Left cardiac atrium (tissue), 4 donors: ENCODE results near the gene FCGR2B. TPM values are rescaled to one million over a fixed set of nuclear protein-coding genes. Genes with fewer than 3 reads are reported as not detected.
"Not testable (repeated sequence)": the region's sequence is repeated elsewhere in the genome, so short reads cannot be mapped to it uniquely, and the experiment has no call there.

Source experiments
- ATAC-seq, 2 donors: fragments of 200-7000 bp; cut with Tn5 transposase; one replicate each; pipeline ENCODE4 v1.9.1; 2020; ENCODE audit warnings: mild to moderate bottlenecking in 2 of 2, moderate library complexity in 2 of 2
- DNase-seq: peaks from one replicate; pipeline ENCODE4 v3.0.0-alpha.2; 2020
- intact Hi-C, 2 donors: fragments of 100-400 bp; cut with DNase I; formaldehyde crosslinking; loops; one replicate each; pipeline versions ENCODE4 v1.14.1 to v1.15.1; 2022 to 2023
- total RNA-seq, 2 donors: library from RNA; stranded (reverse); fragmentation: NEBNext Ultra II Directional; extraction: Animal tissue kit (Norgen Biotek cat#: 25700); gene quantifications; one replicate each; pipeline ENCODE4 v1.2.1, GENCODE V29; 2021
- donor health status: DM: no; HTN: yes; CAD: no.
- donor health status: DM: no; HTN: yes; CAD: no; lungs with severe emphysema.
- donor health status: DM: yes; HTN: yes; CAD: no.
- donor health status: Dilated cardiomyopathy.

The FCGR2B gene
- total RNA-seq, 2 donors from 2014 or later: 14.2 to 42.4 TPM

DNA sequence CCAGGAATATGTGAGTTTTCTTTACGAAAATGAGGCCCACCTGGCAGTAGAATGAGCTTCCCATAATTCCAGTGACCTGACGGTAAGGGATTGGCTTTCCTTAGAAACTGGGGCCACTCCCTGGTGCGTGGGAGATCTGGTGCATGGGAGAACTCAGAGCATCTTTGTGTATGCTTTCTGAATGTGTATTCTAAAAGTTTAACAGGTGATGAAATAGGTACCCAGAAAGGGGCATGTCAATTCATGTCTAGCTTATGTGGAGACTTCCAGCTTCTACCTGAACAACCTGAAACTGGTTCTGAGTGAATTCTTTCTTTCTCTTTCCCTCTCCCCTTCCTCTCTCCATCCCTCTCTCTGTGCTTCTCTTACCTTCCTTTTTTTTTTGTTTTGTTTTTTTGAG is 28.9 kb downstream of the FCGR2B start:
- ATAC-seq (no peak), DNase-seq (no peak)
- intact Hi-C loops: no loop called here

DNA sequence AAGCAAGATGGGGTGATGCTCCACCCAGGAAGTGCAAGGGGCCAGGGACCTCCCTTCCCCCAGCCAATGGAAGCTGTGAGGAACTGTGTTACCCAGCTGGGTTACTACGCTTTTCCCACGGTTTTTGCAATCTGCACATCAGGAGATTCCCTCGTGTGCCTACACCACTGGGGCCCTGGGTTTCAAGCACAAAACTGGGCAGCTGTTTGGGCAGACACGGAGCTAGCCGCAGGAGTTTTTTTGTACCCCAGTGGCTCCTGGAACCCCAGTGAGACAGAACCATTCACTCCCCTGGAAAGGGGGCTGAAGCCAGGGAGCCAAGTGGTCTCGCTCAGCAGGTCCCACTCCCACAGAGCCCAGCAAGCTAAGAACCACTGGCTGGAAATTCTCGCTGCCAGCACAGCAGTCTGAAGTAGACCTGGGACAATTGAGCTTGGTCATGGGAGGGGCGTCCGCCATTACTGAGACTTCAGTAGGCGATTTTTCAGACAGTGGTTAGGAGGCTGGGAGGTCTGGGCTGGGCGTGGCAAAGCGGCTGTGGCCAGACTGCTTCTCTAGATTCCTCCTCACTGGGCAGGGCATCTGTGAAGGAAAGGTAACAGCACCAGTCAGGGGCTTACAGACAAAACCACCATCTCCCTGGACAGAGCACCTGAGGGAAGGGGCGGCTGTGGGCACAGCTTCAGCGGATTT is 30.2 kb downstream of the FCGR2B start:
- ATAC-seq, DNase-seq, intact Hi-C loops: not testable (repeated sequence)

DNA sequence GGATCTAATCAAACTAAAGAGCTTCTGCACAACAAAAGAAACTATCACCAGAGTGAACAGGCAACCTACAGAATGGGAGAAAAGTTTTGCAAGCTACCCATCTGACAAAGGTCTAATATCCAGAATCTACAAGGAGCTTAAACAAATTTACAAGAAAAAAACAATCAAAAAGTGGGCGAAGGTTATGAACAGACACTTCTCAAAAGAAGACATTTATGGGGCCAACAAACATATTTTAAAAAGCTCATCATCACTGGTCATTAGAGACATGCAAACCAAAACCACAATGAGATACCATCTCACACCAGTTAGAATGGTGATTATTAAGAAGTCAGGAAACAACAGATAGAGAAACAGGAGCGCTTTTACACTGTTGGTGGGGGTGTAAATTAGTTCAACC is 35.4 kb downstream of the FCGR2B start:
- intact Hi-C loops, DNase-seq, ATAC-seq: not testable (repeated sequence)

DNA sequence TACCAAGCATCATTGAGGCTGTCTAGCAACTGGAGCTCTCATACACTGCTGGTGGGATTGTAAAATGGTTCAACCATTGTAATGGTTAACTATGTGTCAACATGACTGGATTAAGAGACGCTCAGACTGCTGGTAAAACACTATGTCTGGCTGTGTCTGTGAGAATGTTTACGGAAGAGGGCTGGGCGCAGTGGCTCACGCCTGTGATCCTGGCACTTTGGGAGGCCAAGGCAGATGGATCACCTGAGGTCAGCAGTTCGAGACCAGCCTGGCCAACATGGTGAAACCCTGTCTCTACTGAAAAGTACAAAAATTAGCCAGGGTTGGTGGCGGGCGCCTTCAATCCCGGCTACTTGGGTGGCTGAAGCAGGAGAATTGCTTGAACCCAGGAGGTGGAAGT is 39.3 kb downstream of the FCGR2B start:
- ATAC-seq (no peak), DNase-seq (no peak)
- intact Hi-C loops: no loop called here

DNA sequence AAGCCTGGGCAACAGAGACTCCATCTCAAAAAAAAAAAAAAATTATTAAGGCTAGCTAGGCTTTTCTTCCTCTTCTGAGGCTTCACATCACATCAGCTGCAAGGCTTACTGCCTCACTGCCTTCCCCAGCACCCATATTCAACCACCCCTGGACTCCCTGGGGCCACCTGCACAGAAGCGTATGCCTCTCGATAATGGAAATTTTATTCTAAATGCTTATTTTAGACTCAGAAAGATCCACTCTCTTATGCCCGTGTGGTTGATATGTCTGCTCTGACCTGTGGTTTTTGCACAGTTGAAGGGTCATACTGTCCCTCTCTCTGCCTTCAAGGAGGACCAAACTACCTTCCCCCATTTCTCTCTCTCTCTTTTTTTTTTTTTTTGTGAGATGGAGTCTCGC is 42.6 kb downstream of the FCGR2B start:
- DNase-seq (no peak), ATAC-seq (no peak)
- intact Hi-C loops: no loop called here

DNA sequence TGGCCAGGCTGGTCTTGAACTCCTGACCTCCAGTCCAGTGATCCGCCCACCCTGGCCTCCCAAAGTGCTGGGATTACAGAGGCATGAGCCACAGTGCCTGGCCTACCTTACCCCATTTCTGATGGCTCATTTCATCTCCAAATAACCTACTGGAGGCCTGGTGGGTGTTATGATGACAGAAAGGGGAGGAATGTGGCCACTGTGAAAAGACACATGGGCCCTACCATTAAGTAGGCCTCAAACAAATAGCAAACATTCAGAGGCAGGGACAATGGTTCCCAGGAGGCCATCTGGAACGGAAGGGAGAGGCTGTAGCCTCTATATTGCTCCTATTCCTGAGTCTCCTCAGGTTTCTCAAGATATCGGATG is 43.2 kb downstream of the FCGR2B start:
- intact Hi-C loops: no loop called here
- DNase-seq (no peak), ATAC-seq (no peak)

DNA sequence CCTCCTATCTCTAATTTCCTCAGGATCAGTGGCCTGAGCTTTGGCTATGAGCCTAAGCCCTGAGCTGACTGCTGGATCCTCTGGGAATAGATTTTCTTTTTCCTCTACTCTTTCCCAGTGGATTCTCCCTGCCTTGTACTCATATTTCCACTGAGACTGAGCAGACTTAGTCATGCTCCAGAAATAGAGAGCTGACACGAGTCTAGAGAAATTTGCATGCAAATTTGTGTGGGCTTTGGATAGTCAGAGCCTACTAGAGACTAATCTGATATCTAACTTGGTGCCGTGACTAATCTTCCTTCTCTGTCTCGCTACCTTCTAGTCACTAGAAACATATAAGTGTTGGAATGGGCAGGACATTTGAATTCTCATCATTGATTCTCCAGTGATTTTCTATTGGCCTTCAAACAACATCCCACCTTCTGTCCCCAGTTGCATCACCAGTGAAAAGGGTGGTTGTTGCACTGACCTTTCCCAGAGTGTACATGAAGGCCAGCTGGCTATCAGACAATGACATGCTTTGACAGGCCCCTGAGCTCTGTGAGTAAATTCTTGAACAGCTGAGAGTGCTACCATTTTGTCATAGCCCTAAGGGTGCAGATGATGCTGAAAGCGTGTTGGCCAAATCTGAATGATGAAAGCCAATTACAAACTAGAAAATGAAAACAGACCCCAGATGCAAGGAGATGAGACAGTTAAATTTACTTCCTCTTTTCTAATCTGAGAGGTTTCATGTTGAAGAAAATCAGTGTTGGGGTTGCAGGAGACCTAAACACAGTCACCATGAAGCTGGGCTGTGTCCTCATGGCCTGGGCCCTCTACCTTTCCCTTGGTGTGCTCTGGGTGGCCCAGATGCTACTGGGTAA is 43.8 kb downstream of the FCGR2B start, which contains the start of gene FCRLA:
TSS of gene FCRLA (plus strand) at position 748 of the 866 bp plus-strand sequence. CDS start at position 784, 36 bp downstream.
- ATAC-seq: peak; percentile 85 to 93
- DNase-seq: no peak
- intact Hi-C loops: no loop called here

DNA sequence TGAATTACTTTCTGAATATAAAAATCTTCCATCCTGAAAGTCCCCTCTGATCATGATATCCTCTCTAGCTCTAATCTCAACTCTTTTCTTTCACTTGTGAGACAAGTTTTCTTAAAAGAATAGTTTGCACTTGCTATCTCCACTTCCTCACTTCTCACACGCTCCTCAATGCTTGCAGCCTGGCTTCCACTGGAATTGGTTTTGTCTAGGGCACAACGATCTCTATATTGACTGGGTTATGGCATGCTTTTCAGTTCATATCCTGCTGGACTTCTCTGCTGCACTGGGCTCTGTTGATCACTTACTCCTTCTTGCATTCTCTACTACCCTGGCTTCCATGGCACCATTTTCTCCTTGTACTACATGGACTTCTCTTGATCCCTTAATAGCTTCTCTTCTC is 44.6 kb downstream of the FCGR2B start:
- intact Hi-C loops: no loop called here
- ATAC-seq: no peak
- no peak for DNase-seq

DNA sequence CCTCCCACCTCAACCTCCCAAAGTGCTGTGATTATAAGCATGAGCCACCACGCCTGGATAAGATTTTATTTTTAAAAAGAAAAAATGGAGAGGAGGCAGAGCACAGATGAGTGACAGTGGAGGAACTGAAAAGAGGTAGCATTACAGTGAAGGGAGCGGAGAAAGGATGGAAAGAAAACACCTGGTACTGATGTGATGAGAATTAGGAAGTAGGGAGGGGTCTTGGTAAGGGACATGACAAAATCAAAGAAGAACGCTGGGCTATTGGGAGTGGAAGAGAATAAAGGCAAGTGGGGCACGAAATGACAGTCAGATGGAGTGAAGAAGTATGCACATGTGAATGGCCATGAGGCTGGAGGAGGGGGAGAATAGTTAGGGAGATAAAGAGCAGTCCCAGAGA is 46.4 kb downstream of the FCGR2B start:
- intact Hi-C loops: no loop called here
- ATAC-seq (no peak), DNase-seq (no peak)

DNA sequence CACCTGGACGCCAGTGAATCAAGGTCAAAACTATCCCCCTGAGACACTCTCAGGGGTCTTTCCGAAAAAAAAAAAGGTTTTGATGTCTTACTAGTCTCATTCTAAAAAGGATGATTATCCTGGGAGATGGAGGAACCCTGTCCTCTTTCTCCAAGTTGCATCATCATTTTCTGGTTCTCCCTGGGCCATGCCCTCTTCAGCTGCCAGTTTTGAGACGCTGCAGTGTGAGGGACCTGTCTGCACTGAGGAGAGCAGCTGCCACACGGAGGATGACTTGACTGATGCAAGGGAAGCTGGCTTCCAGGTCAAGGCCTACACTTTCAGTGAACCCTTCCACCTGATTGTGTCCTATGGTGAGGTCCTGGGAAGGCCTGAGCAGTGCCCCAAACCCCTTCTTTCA is 47.6 kb downstream of the FCGR2B start:
- ATAC-seq (no peak), DNase-seq (no peak)
- intact Hi-C loops: no loop called here

DNA sequence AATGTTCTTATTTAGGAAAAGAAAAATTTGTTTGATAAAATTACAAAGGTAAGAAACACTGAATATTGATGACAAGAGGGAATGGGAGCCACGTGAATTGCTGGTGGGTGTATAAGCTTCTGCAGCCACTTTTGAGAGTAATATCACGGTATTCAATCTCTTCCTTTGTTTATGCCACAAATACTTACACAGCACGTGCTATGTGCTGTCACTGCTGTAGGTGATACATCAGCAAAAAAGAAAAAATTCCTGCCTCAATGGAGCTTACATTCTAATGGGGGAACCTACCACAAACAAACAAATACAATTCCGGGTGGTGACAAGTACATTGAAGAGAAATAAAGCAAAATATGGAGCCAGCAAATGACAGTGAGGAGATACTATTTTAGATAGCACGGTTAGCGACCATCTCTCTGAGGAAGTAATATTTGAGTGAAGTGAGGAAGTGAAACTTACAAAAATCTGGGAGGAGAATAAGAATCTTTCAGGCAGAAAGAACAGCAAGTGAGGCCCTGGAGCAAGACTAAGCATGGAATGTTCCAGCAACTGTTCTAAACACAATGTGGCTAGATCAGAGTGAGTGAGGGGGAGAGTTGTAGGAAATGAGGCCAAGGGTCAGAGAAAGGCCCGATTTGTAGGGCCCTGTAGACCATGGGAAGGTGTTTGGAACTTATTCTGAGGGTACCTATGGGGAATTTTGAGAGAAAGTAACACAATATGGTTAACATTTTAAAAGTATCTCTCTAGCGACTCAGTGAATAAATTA is 55.8 kb downstream of the FCGR2B start:
- ATAC-seq (no peak), DNase-seq (no peak)
- intact Hi-C loops: no loop called here

DNA sequence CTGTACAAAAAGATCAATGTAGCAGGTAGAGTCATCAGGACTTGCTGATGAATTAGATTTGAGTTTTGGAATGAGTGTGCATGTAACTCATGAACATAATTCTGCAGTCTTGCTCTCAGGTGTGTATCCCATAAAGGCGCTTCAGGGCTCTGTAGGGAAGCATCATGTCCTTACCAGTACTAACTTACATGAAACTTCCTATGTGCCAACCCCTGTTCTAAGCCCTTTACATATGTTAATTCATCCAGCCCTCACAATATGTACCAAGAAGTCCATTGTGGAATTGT is 56.3 kb downstream of the FCGR2B start:
- DNase-seq (no peak), ATAC-seq (no peak)
- intact Hi-C loops: no loop called here

DNA sequence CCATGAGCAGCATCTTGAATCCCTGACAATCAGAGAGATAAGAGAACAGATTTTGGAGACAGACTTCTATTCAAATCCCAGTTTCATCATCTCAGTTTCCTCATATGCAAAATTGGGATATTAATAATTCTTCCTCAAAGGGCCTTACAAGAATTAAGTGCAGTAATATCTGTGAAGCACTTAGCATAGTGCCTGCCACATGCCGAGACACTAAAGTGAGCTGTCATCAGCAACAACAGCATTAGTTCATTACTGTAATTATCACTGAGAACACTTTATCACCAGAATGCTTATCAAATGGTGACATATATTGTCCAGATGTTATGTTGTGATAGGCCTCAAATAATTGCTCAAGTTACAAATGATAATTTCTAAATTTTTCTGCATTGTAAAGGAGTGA is 57.5 kb downstream of the FCGR2B start:
- ATAC-seq (no peak), DNase-seq (no peak)
- intact Hi-C loops: no loop called here

DNA sequence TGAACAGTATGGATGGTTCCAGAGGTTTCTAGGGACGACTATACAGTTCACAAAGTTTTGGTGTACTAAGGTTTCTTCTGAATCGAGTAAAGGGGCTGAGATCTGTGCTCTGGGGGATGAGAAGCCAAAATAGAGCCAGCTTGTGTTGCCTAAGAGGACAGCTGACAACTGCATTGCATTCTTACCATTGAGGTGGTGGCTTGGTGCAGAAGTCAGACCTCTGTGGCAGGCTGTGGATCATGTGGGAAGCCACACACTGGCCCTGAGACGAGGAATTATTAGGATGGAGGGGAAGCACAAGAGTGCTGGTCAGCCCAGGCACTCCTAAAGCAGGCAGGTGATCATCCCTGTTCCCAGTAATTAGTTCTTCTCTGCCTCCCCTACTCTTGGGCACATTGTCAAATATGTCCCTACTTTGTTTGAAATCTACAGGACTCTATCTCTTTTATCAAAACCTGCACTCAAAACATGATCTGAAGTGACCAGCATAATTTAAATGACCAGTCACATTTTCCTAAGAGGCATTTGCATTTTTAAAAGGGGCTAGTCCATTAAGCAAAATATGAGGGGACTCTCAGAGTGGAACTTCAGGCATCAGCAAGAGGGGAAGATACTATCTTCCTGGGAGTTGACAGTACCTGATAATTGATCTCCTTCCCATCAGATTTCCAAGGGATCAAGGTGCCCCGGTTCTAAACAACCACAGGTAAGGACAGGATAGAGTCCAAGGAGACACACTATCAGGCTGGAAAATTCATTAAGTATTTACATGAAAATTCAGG is 58.2 kb downstream of the FCGR2B start, which contains the start of gene FCRLB:
TSS of gene FCRLB (plus strand) at position 589 of the 782 bp plus-strand sequence. CDS start 1,129 bp downstream, outside the sequence.
- no peak for ATAC-seq
- DNase-seq: no peak
- intact Hi-C loops: no loop called here

DNA sequence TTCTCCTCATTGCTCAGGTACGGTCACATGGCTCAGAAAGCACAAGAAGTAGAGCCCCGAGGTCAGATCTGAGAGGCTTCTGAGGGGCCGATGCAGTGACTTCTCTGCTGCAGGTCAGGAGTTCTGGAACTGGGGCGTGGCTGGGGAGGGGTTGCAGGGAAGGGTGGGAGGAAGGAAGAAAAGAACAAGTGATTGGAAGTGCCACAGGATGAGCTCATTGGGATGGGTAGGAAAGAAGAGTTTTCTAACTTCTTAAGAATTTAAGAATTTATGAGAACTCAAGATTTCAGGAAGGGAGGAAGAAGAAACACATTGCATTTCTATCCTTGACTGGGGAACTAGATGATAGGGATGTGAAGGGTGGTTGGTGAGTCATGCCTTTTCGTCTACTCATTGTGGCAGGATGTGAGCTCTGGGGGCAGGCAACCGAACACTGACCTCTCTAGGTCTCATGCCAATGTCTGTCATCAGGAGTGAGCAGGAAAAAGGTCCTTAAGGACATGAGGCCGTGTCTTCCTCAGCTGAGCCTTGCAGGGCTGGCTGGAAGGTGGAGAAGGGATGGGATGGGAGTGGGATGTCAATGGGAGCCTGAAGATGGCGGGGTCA is 58.9 kb downstream of the FCGR2B start:
- no peak for DNase-seq
- intact Hi-C loops: no loop called here
- peak in 1 of 2 donors; percentile 30 for ATAC-seq

DNA sequence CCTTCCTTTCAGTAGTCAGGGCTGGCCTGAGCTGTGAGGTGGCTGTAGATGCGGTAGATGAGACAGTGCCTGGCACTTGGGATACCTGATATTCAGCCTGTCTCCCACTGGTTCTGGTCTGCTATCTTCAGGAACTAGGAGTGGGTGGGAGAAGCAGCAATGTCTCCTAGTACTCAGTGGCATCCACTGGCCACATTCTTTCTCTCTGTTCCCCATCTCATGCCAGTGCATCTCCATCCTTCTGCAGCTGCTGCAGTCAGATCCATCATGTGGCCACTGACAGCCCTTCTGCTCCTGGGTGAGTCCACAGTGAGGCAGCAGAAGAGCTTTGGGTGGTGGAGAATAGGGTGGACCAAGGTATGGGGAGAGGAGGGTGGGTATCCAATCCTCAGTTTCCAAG is 59.5 kb downstream of the FCGR2B start:
- intact Hi-C loops: no loop called here
- DNase-seq (no peak), ATAC-seq (no peak)

DNA sequence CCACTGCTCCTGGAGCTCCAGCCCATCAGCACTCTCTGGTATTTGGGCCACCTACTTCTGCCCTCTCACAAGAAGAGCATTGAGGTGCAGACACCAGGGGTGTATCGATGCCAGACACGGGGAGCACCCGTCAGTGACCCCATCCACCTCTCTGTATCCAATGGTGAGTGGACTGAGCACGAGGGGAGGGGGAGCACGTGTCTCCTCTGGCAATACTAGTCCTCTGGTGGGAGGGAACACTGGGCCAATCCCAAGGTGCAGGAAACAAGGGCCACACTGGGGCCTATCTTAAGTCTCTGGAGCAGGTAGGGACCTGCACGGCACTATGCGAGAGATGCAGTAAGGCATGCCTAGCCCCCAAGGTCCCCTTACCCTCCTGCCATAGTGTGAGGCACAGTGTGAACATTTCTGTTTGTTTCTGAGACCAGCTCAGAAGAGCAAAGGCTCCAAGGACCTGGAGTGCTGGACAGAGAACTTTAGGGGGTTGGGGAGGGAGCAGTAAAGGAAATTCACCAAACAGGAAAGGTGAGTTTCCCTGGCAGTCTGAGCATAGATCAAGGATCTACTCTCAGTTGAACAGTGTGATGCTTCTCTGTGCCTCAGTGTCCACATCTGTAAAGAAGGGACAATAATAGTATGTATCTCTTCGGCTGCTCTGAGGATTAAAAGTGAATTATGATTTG is 60.7 kb downstream of the FCGR2B start:
- DNase-seq: no peak
- no peak for ATAC-seq
- intact Hi-C loops: no loop called here

DNA sequence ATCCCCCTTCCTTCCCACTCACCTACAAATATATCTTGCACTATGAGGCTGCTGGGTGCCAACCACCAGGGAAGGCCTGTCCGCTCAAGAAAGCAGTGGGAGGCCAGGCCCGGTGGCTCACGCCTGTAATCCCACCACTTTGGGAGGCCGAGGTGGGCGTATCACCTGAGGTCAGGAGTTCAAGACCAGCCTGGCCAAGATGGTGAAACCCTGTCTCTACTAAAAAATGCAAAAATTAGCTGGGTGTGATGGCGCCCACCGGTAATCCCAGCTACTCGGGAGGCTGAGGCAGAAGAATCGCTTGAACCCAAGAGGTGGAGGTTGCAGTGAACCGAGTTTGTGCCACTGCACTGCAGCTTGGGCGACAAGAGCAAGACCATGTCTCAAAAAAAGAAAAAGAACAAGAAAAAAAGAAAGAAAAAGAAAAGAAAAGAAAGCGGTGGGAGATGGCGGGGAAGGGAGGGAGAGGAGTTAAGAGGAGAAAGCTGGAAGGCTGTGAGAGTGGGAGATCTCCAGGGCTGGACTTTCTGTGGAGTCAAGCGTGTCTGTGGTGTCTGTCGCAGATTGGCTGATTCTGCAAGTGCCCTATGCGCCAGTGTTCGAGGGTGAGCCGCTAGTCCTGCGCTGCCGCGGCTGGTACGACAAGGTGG is 62.4 kb downstream of the FCGR2B start:
- ATAC-seq, intact Hi-C loops, DNase-seq: not testable (repeated sequence)
